ENCODE measurements around the gene TPCN1.

- TF ChIP-seq POLR2AphosphoS5 (IDR thresholded peaks at IDR 0.05) (no peak), CTCF (IDR thresholded peaks at IDR 0.05 in 8 of 11, conservative IDR thresholded peaks at IDR 0.05 in 3 of 11) (no peak)
These were observed 108.6 kb downstream of the TPCN1 start for GRCh38 chr12:113329791-113330417.

Measured in spleen (tissue), 7 donors.